ENCODE data around the gene SMAD9.

- TF ChIP-seq CTCF (conservative IDR thresholded peaks at IDR 0.05; ENCODE audit: low read length) (no peak), EZH2phosphoT487 (IDR thresholded peaks at IDR 0.05; ENCODE audit: borderline replicate concordance) (no peak)
Measured at GRCh38 chr13:36917311-36917710, 2.7 kb downstream of the SMAD9 start.
